ENCODE results near the gene BPIFB3. TPM values are rescaled to one million over a fixed set of nuclear protein-coding genes. Genes with fewer than 3 reads are reported as not detected.

BPIFB3 gene
- polyA plus RNA-seq, 3 donors: not detected

DNA sequence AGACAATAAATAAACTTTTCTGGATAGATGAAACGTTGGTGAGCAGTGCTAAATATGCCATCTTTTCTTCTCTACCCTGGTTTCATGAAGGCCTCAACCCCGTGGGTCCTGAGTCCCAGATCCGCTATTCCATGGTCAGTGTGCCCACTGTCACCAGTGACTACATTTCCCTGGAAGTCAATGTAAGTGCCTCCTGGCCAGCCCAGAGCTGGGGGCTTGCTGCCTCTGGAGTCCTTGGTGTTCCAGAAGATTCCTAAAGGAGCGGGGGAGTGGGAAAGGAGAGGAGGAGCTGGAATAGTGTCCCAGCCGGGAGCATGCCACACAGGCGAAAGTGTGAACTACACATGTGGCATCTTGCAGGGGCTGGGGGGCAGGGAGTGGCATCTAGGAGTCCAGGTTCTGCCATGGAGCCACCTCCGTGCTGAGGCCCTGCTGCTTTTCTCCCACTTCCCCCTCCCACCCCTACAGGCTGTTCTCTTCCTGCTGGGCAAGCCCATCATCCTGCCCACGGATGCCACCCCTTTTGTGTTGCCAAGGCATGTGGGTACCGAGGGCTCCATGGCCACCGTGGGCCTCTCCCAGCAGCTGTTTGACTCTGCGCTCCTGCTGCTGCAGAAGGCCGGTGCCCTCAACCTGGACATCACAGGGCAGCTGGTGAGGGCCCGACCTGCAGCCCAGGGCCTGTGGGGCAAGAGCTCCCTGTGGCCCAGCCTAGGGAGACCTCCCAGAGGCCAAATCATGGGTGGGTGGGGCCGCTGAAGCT, 35.4 kb upstream of the BPIFB3 start:
- Mint-ChIP-seq H3K4me3 (no peak overlapping the region), H3K9me3 (peaks cover 0 to 2% (median 0%) of the 10 kb centered on the region in 7 donors)
- WGBS (ENCODE audit: insufficient coverage): 68% methylated on average over 13 of the region's 14 CpGs

DNA sequence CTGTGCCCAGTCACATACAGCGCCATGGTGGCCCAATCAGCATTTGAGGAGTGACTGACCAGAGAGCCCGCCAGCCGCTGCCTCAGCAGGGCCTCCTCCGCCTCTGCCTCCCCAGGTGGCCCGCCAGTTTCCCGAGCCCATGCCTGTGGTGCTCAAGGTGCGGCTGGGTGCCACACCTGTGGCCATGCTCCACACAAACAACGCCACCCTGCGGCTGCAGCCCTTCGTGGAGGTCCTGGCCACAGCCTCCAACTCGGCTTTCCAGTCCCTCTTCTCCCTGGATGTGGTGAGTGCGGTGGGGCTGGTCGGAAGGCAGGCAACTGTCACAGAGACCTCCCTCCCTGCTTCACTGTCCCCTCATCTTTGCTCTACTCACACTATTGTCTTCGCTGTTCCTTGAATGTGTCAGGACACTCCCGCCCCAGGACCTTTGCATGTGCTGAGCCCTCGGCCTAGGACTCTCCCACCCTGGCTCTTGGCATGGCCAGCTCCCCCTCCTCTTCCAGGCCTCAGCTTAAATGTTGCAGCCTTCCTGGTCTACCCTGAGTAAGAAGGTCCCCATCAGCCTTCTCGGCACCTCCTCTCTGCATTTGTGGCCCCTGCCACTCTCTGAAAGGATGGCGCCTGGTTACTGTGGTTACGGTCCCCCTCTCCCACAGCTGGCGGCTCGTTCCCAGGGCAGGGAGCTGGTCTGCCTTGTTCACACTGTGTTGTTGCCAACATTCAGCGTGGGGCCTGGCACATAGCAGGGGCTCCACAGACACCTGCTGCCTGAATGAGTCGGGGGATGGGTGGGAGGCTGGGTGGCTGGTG, 34.0 kb upstream of the BPIFB3 start:
- Mint-ChIP-seq H3K9me3 (peaks cover 0 to 2% (median 0%) of the 10 kb centered on the region in 7 donors), H3K27ac (no peak overlapping the region), H3K27me3 (ENCODE audit: low read depth in 3 of 3) (peaks cover 1 to 3% (median 1%) of the 10 kb centered on the region in 3 donors), H3K36me3 (no peaks in the 10 kb centered on the region), H3K4me1 (no peaks in the 10 kb centered on the region), H3K4me3 (no peak overlapping the region)
- Histone ChIP-seq H3K4me1 (ENCODE audit: control insufficient read depth in 1 of 2, insufficient read depth in 2 of 2, low read length in 2 of 2) (no peaks in the 10 kb centered on the region), H3K27ac (ENCODE audit: low read depth in 1 of 2, low read length in 2 of 2) (no peak overlapping the region), H3K9me3 (replicated peaks in 1 of 2; ENCODE audit: control insufficient read depth in 1 of 2, insufficient read depth in 1 of 2, low read length in 2 of 2) (no peaks in the 10 kb centered on the region), H3K9ac (ENCODE audit: insufficient read depth, low read length, poor library complexity, severe bottlenecking) (no peak overlapping the region), H2AFZ (ENCODE audit: insufficient read depth, low read depth, low read length, poor library complexity, severe bottlenecking) (no peak overlapping the region), H3K4me2 (replicated peaks; ENCODE audit: extremely low read depth, low read length, poor library complexity, severe bottlenecking) (no peak overlapping the region), H3K79me2 (ENCODE audit: insufficient read depth, low read length) (no peaks in the 10 kb centered on the region), H3K36me3 (replicated peaks in 1 of 2; ENCODE audit: control insufficient read depth in 1 of 2, insufficient read depth in 2 of 2, low read length in 2 of 2) (no peaks in the 10 kb centered on the region), H3K4me3 (replicated peaks in 1 of 3; ENCODE audit: low read depth in 2 of 3, low read length in 3 of 3) (no peak overlapping the region), H3K27me3 (ENCODE audit: control insufficient read depth in 2 of 2, insufficient read depth in 2 of 2, low read length in 2 of 2) (no peaks in the 10 kb centered on the region), H4K20me1 (ENCODE audit: insufficient read depth, low read length) (no peaks in the 10 kb centered on the region)
- DNase-seq: no peak
- TF ChIP-seq, protein P1, sequence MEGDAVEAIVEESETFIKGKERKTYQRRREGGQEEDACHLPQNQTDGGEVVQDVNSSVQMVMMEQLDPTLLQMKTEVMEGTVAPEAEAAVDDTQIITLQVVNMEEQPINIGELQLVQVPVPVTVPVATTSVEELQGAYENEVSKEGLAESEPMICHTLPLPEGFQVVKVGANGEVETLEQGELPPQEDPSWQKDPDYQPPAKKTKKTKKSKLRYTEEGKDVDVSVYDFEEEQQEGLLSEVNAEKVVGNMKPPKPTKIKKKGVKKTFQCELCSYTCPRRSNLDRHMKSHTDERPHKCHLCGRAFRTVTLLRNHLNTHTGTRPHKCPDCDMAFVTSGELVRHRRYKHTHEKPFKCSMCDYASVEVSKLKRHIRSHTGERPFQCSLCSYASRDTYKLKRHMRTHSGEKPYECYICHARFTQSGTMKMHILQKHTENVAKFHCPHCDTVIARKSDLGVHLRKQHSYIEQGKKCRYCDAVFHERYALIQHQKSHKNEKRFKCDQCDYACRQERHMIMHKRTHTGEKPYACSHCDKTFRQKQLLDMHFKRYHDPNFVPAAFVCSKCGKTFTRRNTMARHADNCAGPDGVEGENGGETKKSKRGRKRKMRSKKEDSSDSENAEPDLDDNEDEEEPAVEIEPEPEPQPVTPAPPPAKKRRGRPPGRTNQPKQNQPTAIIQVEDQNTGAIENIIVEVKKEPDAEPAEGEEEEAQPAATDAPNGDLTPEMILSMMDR (IDR thresholded peaks at IDR 0.05): no peak
- WGBS (ENCODE audit: insufficient coverage): 95% methylated on average over 21 of the region's 23 CpGs
- intact Hi-C loops (cut with micrococcal nuclease): no loop called here

More for the DNA sequence above, 35.4 kb upstream of the BPIFB3 start:
- Histone ChIP-seq H3K36me3 (replicated peaks in 1 of 2; ENCODE audit: control insufficient read depth in 1 of 2, insufficient read depth in 2 of 2, low read length in 2 of 2) (no peaks in the 10 kb centered on the region), H3K79me2 (ENCODE audit: insufficient read depth, low read length) (no peaks in the 10 kb centered on the region), H4K20me1 (ENCODE audit: insufficient read depth, low read length) (no peaks in the 10 kb centered on the region), H3K4me1 (ENCODE audit: control insufficient read depth in 1 of 2, insufficient read depth in 2 of 2, low read length in 2 of 2) (no peaks in the 10 kb centered on the region), H3K27ac (ENCODE audit: low read depth in 1 of 2, low read length in 2 of 2) (no peak overlapping the region), H2AFZ (ENCODE audit: insufficient read depth, low read depth, low read length, poor library complexity, severe bottlenecking) (no peak overlapping the region), H3K4me2 (replicated peaks; ENCODE audit: extremely low read depth, low read length, poor library complexity, severe bottlenecking) (no peak overlapping the region), H3K4me3 (replicated peaks in 1 of 3; ENCODE audit: low read depth in 2 of 3, low read length in 3 of 3) (no peak overlapping the region), H3K9ac (ENCODE audit: insufficient read depth, low read length, poor library complexity, severe bottlenecking) (no peak overlapping the region), H3K9me3 (replicated peaks in 1 of 2; ENCODE audit: control insufficient read depth in 1 of 2, insufficient read depth in 1 of 2, low read length in 2 of 2) (no peaks in the 10 kb centered on the region), H3K27me3 (ENCODE audit: control insufficient read depth in 2 of 2, insufficient read depth in 2 of 2, low read length in 2 of 2) (no peaks in the 10 kb centered on the region)
- Mint-ChIP-seq H3K27me3 (ENCODE audit: low read depth in 3 of 3) (peaks cover 1 to 3% (median 1%) of the 10 kb centered on the region in 3 donors), H3K36me3 (no peaks in the 10 kb centered on the region), H3K4me1 (no peaks in the 10 kb centered on the region), H3K27ac (no peak overlapping the region)
- TF ChIP-seq, protein P1 (IDR thresholded peaks at IDR 0.05): no peak
- no peak for DNase-seq
- intact Hi-C loops (cut with micrococcal nuclease): no loop called here

Measured in CD14-positive monocyte (primary cell).